NCI-H146 treated with DMSO at 0.1 percent for 48 hours (cell line): ENCODE results near the gene LIMCH1.
"Not testable (repeated sequence)": the region's sequence is repeated elsewhere in the genome, so short reads cannot be mapped to it uniquely, and the experiment has no call there.

Experiments used
- DNase-seq: peaks from one replicate; lab custom pipeline; 2025; ENCODE audit not compliant: unreplicated experiment; lab: John Stamatoyannopoulos, UW

LIMCH1 gene

DNA sequence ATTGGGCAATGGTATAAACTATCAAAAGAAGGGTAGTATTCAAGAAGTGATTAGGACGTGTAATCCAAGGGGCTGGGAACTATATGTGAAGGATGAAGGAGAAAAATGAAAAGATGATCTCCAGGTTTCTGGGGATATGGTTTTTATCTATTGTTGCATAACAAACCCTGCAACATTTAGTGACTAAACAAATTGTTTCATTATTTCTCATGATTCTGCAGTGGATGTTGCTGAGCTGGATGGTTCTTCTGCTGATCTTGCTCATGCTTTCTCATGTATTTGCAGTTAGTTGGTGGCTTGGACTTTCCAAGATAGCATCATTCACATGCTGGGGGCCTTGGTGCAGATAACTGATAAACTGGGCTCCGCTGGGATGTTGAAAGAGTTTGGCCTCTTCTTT, 181.5 kb downstream of the LIMCH1 start:
- DNase-seq = no peak

DNA sequence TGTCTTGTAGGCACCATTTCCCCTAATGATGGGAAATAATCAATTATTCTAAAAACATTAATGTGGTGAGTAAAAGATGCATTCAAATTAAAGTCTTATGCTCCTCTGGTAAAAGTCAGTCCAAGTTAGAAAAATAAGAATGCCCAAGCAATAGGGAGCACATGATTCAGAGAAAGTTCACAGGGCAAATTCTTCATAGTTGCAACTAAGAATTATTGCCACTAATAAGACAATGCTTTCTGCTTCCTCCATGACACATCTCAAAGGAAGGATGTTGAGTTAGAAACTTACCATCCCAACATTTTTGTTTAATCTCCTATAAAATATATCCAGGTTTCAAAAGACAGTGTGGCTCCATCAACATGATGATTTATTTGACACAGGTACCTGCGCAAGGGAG, 184.2 kb downstream of the LIMCH1 start:
- no peak for DNase-seq

DNA sequence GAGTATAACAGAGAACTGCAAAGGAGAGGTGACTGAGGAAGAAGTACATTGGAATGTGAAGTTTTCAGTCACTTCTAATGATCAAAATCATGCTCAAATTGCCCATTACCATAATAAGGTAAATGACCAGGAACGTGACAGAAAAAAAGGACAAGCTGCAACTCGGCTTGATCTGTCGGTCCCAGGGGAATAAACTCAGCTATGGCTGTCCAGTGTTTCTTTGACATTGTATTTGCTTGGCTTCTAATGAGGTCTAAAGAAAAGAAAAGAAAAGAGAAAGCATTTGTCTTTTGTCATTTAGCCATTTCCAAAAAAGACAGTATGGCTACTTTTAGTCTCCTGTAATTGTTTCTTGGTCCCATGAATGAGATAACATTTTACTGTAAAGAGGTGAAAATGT, 185.3 kb downstream of the LIMCH1 start:
- no peak for DNase-seq

DNA sequence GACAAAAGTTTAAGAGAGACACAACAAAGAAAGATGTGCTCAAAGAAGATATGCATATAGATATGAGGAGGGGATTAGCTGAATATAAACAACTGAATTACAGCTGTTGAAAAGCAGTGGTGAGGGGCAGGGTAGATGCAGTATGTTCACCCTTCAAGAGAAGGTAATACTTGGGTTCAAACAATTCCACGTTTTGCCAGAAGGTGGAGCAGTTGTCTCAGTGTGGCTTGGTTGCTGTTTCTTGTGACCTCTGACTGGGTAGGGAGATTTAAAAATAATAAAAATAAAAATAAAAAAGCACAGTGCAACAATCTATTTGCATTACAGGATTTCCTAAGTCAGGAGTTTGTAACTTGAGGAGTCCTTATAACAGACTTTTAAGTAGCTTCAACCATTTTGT, 187.3 kb downstream of the LIMCH1 start:
- no peak for DNase-seq

DNA sequence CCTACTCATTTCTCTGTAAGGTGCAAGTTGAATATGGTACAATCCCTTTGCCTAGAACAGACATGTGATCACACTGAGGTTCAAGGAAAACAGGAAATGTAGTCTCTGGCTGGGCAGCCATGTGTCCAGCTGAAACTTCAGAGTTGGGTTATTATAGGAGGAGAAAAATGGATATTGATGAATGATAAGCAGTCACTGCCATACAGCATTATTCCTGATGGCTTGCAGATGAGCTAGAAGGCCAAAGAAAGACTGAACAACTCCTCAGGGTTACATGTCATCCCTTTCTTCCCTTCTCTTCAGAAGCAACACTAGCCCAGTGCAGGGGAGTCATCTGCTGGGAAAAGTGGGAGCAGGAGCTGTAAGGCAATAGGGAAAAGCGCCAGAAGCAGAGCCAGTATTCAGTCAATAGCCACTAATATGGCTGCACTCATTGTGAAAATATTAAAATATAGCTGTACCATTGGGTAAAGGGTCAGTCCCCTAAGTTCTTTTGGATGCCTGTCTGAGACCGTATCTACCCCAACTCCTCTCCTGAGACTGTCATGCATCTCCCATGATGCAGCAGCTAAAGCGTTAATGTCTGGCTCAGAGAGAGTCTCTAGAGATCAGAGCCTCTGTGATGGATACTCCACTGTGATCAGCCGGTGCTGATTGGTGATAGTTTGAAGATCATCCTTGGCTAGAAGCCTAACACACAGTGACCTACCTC, 190.1 kb downstream of the LIMCH1 start:
- DNase-seq = no peak

DNA sequence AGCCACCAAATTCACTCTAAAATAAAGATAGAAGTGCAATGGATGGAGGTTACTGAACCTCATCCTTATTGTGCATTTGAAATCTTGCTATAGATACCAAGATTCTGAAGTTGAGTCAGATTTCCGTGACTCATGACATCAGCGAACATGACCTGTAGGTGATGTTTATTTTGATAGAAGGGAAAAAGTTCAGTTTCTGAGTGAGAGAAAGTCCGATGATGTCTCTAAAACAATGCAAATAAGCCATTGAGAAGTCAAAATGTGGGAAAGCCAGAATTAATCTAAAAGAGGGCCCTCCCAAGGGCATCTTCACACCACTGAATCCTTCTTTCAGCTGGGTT, 190.6 kb downstream of the LIMCH1 start:
- no peak for DNase-seq

DNA sequence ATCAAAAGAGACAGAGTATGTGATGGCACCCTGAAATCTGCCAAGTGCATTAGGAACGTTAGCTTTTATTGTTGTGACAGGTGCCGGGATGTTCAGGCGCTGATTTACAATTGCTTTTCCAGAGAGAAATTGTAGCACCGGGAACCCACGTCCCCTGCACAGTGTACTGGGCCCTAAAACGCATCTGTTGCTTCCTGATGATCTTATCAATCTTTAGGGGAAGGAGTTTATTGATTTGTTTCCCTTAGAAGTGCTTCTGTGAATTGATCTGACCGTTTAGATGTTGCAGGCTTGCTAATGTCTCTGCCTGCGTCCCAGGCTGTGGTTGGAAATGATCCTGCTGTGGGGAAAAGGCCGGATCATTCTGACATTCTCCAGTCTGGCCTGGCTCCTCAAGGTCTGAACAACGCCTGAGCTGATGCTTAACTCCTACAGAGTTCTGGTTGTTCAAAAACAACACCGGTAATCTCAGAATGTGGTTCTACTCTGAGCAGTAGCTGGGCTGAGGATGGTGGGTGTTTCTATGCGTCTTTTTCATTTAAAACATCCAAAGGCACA, 193.7 kb downstream of the LIMCH1 start:
- DNase-seq = no peak

DNA sequence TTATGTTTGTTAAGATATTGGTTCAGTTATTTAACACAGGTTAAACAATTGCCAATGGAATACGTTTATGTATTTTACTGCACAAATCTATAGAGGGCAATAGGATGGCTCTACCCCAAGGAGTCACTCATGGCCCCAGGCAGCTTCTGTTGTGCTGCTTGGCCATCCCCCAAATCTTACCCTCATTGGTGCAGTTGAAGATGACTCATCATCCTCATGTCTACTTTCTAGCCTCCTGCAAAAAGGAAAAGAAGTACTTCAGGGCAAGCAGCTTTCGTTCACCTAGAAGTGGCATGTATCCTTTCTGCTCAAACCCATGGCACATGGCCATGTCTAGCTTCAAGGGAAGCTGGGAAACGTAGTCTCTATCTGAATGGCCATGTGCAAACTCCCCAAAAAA, 196.4 kb downstream of the LIMCH1 start:
- no peak for DNase-seq

DNA sequence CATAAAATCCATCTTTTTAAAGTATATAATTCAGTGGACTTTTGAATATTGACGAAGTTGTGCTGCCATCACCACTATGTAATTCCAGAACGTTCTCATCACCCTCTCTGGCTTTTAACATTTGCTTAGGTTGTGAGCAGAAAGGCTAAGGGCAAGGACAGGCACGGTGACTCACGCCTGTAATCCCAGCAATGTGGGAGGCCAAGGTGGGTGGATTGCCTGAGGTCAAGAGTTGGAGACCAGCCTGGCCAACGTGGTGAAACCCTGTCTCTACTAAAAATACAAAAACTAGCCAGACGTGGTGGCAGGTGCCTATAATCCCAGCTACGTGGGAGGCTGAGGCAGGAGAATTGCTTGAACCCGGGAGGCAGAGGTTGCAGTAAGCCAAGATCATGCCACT, 199.5 kb downstream of the LIMCH1 start:
- DNase-seq = not testable (repeated sequence)

DNA sequence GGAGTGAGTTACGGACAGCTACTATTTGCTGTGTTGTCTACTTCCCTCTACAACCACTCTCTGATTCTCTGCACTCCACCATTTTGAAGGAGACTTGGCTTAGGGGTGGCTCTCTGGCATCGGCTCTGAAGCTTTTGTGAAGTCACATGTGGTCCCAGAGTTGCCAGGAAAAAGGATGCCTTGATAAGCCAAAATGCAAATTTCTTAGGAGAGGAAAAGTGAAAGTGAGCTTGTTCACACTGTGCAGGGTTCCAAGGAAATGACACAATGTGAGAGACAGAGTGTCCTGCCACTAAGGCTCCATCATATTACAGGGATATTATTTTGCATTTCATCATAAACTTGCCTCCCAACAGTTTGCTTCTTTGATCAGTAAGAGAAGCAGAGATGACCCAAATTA, 203.4 kb downstream of the LIMCH1 start:
- DNase-seq = no peak

DNA sequence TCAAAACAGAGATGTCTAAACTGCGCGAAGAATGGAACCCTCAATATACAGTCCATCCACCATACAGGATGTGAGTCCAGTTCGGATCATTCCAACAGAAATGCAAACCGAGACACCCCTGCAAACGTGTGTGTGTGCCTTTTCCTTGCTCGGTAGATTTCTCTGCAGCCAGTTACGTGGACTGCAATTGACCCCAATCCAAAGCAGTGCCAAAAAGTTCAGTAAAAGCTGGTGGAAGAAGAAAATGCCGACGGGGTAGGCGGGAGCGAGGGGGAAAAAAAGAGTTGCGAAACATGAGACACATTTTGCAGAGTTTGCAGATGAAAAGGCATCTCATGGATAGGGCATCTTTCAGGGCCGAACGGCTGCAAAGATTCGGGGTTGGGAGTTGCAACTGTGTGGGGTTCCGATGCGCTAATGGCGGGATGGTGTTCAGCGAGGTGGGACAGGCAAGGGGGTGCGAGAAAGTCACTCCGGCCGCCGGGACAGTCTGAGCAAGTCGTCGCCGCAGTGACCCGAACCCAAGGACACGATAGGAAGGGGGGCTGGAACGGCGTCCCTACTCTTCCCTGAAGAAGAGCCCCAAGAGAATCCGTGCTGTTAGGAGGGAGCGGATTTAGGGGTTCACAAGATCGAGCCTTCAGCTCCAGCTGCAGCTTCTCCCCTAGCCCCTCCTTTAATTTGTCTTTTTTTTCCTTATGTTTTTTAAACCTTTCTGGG, 206.8 kb downstream of the LIMCH1 start:
- DNase-seq = no peak

DNA sequence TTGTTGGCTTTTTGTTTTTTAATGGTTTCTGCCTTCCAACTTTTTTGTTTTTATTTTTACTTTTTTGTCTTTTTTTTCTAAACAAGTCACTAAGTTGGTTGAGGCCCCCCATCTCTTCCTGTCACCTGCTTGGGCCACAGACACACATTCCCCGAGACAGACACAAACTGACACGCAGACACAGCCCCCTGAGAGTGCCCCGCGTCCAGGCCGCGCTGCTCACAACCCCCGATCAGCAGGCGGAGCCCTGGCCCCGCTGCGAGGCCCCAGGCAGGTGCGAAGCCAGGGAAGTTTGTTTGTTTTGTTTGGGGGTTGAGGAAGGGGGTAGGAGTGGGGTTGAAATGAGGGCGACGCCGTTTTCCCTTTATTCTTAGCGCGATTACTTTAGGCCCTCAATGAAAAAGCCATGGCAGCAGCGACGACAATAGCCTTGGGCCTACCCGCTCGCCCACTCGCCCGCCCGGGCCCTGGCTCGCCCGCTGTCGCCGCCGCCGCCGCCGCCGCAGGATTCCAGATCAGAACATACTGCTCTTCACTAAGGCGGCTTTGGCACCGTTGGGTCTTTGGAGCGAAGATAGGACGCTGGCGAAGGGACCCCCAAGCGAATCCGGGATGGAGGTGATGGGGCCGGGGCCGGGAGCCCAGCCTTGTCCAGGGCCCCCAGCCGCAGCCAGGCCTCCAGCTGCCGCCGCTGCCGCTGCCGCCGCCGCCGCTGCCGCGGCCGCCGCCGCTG, 207.5 kb downstream of the LIMCH1 start:
- no peak for DNase-seq

DNA sequence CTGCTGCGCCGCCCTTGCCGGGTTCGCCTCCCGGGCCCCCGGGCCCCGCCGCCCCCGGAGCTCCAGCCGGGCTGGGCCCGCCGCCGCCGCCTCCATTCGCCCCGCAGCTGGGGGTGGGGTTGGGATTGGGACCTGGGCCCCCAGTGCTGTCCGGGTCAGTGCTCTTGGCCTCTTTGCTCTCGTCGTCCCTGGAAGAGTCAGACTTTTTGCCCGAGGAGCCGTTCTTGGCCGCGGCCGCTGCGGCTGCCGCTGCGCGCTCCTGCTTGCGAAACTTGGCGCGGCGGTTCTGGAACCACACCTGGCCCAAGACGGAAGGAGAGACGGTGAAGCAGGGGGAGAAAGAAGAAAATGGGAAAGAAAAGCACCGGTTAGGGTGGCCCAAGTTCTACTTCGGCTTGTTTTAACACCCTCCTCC, 208.1 kb downstream of the LIMCH1 start:
- no peak for DNase-seq

DNA sequence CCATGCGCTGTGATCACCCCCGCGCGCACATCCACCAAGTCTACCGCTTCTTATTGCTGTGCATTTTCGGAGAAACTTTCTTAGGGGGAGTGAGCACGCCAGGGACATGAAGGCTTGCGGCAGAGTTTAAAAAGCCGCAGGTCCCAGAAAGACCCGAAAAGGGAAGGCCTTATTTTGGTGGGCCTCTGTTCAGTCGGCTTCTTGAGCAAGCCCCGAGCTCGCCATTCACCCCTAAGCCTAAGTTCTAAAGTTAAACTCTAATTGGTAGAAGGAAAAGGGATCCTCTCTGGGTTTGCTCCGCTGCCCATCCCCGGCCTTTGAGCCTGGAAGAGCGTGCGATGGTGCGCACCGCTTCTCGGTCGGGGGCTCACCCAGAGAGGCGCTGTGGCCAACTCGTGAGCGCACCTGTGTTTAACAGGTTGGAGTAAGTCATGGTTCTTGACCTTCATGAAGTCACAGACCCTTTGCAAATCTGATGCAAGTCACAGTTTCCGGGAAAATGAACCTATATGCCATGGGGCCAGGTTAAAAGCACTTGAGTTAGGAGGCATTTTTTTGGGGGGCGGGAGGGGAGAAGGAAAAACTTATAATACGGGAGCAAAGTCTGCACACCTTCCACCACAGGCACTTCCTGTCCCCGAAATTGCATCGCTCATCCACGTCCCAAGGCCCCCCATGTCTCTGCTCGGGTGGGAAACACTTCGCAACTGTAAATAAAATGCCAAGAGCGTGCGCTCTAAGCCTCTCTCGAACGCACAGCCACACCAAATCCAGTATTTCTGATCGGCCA, 208.7 kb downstream of the LIMCH1 start:
- no peak for DNase-seq

DNA sequence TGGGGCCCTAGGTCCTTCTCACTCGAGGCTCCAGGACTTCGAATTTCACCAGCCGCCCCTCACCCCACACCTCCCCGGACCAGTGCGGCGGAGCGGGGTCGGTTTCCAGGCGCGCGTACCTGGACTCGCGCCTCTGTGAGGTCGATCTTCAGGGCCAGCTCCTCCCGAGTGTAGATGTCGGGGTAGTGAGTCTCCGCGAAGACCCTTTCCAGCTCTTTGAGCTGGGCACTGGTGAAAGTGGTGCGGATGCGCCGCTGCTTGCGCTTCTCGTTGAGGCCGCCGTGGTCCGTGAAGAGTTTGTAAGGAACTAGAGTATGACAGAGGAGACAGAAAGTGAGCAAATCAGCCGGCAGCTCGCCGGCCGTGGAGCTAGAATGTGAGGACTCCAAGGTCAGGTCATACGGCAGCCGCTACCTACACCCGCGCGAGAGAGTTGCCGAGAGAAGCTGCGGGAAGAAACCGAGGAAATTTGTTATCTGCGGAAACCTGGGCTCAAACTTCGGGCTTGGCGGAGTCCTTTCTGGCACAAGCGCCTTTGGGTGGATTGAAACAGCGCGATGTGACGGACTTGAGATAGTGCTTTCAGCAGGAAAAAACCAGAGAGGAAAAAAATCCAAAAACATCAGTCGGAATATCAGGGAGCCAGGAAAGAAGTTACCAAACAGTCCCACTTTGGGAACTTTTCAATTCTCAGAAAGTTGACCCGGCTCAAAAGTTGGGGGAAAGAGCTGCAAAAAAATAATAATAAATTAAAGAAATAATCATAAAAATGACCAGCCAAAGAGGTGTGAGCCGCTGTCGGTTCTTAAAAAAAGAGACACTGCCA, 209.5 kb downstream of the LIMCH1 start:
- no peak for DNase-seq

DNA sequence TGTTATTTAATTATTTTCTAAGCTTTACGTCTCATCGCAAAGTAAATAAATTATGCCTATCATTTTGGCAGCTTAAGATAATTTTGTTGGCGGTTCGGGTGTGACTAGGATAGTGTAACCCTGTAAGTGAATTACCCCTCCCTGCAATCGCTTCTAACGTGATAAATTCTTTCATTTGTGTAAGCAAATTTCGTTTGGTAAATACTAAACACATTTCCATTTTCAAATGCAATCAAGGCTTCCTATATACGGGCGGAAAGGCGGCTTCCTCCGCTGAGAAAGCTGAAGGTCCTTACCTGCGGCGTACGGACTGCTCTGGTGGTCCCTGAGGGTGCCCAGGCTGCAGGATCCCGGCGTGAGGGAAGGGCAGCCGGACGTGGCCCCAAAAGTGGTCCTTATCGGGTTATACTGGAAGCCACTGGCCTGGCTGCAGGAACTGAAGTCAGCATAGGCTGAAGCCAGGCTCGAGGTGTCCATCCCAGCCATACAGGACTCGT, 210.2 kb downstream of the LIMCH1 start:
- no peak for DNase-seq

DNA sequence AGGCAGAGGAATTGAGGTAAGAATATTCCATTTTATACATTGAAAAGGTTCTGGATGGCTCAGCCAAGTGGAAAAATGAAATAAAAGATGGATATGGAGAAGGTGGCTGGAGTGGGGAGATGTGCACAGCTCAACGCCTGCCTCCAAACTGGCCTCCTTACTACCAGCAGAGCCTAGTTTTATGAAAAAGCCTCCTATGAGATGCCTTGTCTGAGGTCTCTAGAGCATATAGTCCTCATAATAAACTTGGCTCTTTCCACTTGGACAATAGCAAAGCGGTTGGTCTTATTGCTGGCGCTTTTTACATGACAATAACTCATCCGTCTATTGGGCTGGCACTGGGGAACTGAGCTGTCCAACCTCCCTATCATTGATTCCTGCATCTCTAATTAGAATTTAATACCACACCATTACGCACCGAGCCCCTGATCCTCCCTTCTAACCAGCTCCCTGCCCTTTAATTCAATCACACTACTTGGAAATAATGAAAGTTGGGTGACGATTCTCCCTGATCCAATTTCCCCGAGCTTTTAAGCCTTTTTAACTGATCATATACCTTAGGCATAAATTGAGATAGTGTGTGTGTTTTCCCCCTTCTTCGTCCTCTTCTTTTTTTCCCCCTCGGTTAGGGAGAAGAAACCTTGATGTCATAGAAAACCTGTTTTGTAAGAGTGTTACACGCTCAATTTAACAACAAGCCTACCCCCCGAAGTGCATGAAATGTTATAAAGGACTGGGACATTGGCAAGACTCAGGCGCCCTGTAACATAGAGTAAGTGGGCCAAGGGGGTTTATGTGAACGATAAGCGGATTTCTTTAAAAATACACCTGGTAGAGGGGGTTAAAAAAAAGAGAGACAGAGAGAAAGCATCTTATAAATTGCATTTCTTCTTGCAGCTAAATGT, 210.9 kb downstream of the LIMCH1 start, which contains the start of gene PHOX2B:
Gene PHOX2B (minus strand): TSS at position 155 of the 905 bp plus-strand sequence. CDS start 115 bp downstream, at position 40.
- no peak for DNase-seq

DNA sequence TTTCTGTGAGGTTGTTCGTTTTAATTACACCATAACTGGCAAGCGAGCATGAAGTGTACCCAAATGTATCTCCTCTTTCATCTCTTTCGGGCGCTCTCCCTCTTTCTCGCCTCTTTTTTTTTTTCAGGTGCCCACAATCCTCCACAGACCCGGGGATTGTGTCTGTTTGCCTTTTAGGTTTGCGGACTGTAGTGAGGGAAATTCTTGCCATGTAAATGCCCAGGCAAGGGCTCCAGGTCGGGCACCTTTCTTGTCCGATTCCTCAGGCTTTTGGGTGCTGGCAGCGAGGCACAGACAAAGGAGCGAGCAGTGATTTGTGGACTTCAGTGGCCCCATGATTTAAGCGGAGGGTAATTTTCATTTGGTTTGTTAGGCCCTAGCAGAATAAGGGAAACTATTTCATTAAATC, 211.7 kb downstream of the LIMCH1 start:
- no peak for DNase-seq
